ENCODE data around the gene SPECC1.

SPECC1 gene

DNA sequence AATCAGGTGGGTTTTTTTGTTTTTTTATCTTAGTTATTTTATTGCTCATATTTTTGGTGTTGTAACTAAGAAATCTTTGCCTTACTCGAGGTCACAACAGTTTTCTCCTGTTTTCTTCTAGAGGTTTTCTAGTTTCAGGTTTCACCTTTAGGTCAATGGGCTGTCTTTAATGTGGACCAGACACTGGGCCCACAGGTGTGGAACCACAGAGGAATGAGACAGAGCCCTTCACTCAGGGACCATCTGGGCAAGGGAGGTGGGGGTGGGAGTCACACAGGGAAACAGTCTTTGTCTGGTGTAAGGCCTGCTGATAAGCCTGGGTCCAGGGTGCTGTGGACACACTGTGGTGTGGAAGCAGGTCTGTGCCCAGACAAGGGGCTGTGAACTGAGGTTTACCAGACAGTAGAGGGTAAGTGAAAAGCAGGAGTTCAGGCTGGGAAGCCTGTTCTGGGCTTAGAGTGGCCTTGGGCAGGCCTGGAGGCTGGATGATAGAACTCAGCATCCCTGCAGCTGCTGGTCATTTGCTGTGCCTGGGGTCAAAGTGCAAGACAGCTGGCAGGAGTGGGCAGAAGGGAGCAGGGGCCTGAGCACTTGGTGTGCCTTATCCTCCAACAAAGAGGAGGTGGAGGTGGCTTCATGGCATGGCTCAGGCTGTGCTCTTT is 75.6 kb downstream of the SPECC1 start:
- TF ChIP-seq, protein P1, sequence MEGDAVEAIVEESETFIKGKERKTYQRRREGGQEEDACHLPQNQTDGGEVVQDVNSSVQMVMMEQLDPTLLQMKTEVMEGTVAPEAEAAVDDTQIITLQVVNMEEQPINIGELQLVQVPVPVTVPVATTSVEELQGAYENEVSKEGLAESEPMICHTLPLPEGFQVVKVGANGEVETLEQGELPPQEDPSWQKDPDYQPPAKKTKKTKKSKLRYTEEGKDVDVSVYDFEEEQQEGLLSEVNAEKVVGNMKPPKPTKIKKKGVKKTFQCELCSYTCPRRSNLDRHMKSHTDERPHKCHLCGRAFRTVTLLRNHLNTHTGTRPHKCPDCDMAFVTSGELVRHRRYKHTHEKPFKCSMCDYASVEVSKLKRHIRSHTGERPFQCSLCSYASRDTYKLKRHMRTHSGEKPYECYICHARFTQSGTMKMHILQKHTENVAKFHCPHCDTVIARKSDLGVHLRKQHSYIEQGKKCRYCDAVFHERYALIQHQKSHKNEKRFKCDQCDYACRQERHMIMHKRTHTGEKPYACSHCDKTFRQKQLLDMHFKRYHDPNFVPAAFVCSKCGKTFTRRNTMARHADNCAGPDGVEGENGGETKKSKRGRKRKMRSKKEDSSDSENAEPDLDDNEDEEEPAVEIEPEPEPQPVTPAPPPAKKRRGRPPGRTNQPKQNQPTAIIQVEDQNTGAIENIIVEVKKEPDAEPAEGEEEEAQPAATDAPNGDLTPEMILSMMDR (conservative IDR thresholded peaks at IDR 0.05) = no peak
- no peak overlapping the region for H3K27ac ChIP-seq

DNA sequence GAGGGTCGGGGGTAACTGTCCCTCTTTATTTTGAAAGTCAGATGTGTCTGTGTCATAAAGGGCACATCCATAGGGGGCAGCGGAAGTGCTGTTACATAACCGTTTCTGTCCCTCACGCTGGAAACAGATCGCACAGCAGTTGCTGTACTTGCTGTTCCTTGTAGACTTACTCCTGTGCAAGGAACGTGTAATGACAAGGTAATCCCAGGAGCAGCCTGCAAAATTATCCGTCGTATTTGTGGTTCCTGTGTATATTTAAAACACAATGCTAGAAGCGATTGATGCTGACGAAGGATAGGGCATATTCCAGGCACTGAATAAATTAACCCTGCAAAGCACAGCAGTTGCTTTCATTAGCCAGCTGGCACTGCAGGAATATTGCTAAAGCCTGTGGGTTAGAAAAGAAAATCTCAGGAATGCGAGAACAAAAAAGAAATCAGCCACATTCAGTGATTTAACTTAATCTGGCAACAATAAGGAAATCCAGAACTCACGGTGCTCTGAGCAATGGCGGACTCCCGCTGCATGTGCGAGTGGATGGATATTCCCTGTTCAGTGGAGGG is 76.2 kb downstream of the SPECC1 start:
- H3K27ac ChIP-seq = no peak overlapping the region
- TF ChIP-seq, protein P1 (conservative IDR thresholded peaks at IDR 0.05) = no peak

DNA sequence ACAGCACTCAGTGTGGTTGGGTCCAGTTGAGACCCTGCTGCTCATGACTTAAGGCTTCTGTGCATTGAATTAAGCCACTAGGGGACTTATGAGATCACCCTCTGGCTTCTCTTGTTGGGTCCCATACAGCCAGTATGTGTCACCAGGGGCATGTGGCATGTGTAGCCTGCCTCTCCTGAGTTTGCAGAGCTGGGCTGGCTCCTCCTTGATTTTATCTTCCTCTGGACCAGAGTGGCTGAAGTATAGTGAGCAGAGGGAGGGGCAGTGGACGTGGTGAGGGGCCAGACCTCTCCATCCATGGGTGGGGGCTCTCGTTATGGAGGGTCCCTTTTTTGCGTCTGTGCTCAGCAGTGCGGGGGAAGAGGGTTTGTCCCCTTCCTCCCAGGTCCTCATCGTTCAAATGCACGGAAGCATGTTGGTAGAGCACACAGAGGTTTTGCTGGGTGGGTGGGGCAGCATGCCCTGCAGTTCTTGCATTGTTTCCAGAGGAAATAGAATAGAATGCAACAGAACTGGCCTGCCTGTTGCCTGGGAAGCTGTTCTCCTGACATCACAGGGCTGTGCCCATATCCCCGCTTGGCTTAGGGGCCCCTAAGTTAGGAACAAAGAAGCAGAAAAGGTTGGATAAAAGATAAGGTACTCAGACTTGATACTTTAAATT is 77.4 kb downstream of the SPECC1 start:
- H3K27ac ChIP-seq = no peak overlapping the region
- TF ChIP-seq, protein P1 (conservative IDR thresholded peaks at IDR 0.05) = no peak

DNA sequence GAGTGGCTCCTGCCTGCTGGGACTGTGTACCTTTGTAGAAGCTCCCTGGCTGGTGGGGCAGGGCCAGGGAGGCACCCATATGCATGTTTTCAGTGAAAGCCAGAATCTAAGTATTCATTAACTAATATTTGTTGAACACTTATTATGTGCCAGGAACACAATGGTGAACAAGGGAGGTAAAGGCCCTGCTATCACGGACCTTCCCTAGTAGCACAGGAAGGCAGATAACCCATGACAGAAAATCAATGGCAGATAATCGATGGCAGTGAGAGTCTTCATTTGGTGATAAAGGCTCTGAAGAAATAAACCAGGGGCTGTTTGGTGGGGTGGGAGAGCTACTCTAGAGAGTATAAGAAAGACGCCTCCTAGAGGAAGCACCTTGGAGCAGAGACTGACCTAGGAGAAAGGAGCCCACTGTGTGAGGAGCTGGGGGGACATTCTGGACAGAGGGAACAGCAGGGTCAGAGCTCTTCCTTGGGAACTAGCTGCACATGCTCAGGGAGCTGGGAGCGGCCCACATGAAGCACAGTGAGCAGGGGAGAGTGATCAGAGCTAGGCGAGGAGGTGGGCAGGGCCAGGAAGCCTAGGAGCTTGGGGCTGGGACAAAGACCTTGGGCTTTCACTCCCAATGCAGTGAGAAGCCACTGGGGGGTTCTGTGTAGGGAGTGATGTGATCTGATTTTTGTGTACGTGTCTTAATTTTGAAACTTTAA is 78.5 kb downstream of the SPECC1 start:
- no peak overlapping the region for H3K27ac ChIP-seq
- TF ChIP-seq, protein P1 (conservative IDR thresholded peaks at IDR 0.05) = no peak

DNA sequence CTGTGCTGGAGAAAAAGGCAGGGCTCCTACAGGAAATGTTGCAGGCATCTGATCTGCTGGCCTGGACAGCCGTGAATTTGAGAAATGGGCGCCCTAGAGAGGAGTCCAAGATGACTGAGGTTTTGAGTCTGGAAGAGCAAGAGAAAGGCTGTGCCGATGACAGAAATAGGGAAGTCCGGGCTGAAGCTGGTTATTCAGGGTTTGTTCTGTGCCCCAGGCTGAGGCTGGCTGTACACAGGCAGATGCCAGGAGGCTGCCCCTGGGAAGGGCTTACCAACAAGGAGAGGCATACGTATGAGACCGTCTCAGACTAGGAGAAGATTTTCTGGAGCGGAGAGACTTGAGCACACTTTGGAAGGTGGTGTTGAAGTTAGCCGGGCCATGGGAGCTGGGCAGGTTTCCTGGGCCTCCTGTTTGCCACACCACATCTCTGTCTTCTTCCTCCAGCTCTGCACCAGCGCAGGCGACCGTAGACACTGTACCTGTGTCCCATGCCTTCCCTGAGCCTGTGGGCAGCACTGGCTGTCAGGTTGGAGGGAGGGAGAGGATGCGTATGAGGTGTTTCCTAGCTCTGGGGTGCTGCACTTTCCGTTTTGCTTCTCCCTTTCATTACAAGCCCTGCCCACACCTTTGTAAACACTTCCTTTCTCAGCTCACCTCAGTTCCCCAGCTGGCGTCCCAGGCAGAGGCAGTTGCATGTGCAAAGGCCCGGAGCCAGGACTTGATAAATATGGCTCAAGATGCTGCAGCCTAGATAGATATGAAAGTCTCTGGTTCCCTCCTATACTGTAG is 80.8 kb downstream of the SPECC1 start:
- H3K27ac ChIP-seq = no peak overlapping the region
- TF ChIP-seq, protein P1 (conservative IDR thresholded peaks at IDR 0.05) = no peak

DNA sequence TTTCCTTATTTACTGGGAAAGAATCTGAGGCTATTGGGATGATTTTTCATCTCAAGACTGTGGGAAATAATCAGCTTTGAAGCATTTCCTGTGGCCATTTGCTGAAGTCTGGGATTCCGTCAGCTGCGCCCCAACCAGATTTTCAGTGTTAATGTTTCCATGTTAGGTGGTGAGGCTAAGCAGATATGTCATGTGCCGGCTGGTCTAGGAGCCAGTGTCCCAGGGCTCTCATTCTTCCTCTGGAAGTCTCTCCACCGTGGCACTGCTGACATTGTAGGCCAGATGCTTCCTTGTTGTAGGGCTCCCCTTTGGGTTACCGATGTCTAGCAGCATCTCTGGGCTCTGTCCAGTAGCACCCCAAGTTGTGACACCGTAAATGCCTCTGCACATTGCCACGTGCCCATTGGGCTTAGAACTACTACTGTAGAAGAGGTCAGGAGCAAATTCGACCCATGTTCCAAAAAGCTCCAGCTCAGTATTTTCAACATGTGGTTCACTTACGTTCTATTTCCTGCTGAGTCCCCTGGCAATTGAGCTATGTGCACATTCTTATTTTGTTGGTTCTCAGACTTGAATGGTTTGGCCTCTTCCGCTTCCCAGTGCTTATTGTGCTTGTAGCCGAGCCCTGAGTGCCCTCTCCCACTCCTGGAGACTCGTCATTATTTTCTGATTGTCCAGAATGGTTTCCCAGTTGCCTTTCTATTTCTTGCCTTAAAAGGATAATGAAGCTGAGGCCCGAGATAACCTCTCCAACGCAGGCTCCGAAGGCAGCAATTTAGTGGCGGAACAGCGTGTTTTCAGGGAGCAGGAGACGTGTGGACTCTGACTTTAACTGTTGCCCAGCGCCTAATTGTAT is 82.2 kb downstream of the SPECC1 start:
- H3K27ac ChIP-seq = no peak overlapping the region
- TF ChIP-seq, protein P1 (conservative IDR thresholded peaks at IDR 0.05) = no peak

All from VCaP (cell line).